Suppressor macrophage (primary cell): Measurements from ENCODE around the gene TTC28.
"Not testable (repeated sequence)": the region's sequence is repeated elsewhere in the genome, so short reads cannot be mapped to it uniquely, and the experiment has no call there.

Experiments
- DNase-seq, 4 experiments: peaks; one replicate each; pipeline ENCODE4 v3.0.0-alpha.2; 2020 to 2022

Gene TTC28

DNA sequence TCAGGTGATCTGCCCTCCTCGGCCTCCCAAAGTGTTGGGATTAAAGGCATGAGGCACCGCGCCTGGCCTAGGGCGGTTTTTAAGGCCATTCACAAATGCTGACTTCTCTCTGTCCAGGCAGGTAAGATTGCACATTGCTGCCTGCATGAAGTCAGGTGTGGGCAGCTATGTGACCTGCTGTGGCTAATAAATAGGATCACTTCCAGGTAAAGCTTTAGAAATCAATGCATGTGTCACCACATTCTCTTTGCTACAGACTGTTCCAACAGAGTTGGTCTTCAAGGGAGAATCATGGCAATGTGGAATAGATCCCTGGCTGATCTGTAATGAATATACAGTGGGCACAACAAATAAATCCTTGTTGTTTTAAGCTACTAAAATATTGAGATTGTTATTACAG lies 500.2 kb downstream of the TTC28 start:
- no peak for DNase-seq

- DNase-seq = no peak
Observed at GRCh38 chr22:28175730-28176492, 503.7 kb downstream of the TTC28 start.

DNA sequence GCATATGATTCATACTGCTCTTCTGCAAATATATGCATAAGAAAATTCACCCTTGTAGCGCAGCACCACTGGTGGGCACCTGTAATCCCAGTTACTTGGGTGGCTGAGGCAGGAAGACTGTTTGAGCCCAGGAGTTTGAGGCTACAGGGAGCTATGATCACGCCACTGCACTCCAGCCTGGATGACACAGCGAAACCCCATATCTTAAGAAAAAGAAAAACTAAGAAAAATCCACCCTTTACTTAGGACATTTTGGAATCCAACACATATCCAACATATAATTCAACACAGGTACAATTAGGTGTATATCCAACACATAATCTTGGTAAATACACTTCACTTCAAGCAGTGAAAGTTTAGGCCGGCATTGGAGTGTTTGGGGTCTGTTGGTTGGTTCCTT lies 505.1 kb downstream of the TTC28 start:
- no peak for DNase-seq

GRCh38 chr22:28172892-28173670 lies 506.6 kb downstream of the TTC28 start:
- no peak for DNase-seq

DNA sequence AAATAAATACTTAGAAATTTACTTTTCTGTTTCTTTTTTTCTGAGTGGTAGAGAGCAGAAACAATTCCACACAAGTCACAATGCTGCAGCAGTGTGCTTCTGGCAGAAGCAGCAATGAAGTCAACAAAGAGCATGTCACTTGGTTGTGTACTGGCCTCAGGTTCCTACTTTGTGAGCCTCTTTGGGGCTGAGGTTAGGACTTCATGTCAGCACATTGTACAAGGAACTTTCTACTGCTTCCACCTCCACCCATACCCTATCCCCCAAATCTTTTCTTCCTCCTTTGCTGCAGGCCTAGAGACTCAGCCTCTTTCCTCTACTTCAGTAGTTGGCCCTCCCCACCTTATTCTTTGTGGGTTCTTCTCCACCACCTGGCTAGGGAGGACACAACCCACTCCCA lies 507.9 kb downstream of the TTC28 start:
- DNase-seq = peak; percentile 18 to 53 (median 36)

GRCh38 chr22:28171115-28171514 lies 508.5 kb downstream of the TTC28 start:
- DNase-seq = peak; percentile 5 to 28 (median 20)

DNA sequence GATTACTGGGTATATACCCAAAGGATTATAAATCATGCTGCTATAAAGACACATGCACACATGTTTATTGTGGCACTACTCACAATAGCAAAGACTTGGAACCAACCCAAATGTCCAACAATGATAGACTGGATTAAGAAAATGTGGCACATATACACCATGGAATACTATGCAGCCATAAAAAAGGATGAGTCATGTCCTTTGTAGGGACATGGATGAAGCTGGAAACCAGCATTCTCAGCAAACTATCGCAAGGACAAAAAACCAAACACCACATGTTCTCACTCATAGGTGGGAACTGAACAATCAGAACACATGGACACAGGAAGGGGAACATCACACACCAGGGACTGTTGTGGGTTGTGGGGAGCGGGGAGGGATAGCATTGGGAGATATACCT lies 510.3 kb downstream of the TTC28 start:
- DNase-seq = not testable (repeated sequence)

DNA sequence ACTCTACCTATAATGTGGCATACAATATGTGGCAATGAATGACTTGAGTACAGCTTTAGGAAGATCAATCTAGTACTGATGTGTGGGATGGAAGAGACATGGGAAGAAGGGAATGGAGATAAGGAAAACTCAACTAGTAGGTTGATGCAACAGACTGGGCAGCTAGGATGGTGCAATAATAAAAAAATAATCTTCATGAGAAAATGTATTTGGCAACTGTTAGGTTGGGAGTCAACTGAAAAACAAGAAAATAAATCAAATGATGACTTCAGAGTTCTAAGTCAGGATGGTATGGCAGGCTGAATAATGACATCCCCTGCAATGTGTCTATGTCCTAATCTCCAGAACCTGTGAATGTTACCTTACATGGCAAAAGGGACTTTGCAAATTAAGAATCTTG lies 523.8 kb downstream of the TTC28 start:
- no peak for DNase-seq

DNA sequence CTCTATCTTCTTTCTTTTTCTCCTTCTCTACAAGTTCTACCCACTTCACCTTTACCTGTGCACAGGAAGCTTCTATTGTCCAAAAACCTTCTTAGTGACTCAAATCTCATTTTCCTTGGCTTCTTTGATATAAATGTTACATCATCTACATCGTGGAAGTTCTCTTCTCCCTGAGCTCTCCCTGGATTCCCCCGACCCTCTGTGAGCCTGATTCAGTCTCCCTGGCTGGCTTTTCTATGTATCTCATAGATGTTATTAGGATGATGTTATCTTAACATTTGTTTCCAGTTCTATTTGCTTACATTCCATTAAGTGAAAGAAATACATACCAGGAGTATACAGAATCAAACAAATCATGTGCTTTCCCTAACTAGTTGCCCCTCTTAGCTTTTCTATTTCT lies 524.8 kb downstream of the TTC28 start:
- no peak for DNase-seq

DNA sequence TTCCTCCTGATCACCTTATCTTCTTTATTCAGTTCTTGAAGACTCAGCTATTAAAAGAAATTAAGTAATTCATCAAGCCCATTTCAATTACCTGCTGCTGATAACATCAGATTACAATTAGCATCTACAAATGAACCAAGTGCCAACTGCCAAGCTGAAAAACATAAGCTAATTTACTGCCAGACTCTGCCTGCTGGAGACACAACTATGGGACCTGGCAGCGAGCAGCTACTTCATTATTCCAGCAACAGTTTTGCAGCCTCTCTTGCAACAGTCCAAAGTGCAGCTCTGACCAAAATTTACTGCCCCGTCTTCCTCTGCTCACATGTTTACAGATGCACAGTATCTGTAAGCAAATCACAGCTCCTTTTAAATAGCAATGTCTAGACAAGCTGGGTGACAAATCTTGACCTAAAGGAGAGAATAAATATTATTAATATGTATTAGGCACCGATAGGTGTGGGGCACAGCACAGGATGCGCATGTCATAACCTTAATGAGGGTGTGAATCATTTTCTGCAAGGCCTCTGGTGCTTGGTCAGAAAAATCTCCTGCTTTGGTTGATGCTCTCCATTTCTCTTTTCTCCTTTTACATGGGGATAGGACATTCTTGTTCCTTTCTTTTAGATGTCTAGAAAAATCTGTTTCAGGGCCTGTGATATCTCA lies 528.4 kb downstream of the TTC28 start:
- DNase-seq = no peak

- DNase-seq = no peak
Observed at GRCh38 chr22:28148816-28149465, 530.7 kb downstream of the TTC28 start.

GRCh38 chr22:28147401-28147800 lies 532.2 kb downstream of the TTC28 start:
- no peak for DNase-seq

GRCh38 chr22:28146401-28147314 lies 533.0 kb downstream of the TTC28 start:
- DNase-seq = no peak

GRCh38 chr22:28143961-28144745 lies 535.5 kb downstream of the TTC28 start:
- no peak for DNase-seq

DNA sequence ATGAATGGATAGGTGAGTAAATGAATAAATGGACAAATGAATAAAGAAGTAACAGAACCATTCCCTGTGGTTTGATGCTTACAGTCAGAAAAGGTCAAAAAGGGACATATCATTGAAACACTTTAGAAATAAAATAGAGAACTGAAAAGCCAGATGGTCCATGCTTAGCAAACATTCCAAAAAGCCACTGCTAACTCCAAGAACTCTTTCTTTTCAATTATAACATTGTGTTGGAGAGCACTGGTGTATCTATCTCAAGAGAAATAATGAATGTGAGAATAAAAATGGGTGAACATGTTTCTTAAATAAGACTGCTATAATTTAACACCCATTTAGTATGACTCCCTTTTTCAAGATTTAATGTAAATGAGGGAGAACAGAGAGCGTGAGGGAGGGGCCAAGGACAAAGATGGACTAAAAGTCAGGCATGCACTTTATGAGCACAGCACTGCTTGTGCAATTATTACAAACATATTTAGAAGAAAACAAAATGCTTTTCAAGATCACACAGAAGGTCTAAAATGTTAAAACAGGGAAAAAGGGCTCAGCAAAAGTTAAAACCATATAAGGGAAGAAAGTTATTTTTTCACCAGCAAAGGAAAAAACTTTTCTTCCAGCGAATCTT lies 536.3 kb downstream of the TTC28 start:
- no peak for DNase-seq

- DNase-seq = no peak
Observed at GRCh38 chr22:28142361-28142961, 537.2 kb downstream of the TTC28 start.

DNA sequence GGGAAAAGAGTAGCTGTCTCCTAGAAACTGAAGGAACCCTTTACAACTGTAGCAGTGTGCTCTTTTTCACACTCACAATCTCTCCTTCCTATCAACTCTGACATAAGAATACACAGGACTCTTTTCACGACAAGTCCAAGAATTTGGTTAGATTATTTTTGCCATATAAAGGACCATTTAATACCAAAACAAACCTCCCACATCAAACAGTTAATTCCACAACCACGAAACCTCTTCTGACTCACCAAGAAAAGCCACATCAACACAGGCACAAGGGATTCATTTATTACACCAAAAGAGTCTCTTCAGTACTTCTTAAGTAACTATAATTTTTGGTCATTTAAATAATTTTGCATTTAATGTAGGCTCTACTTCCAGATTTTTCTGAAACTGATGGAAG lies 538.0 kb downstream of the TTC28 start:
- no peak for DNase-seq

DNA sequence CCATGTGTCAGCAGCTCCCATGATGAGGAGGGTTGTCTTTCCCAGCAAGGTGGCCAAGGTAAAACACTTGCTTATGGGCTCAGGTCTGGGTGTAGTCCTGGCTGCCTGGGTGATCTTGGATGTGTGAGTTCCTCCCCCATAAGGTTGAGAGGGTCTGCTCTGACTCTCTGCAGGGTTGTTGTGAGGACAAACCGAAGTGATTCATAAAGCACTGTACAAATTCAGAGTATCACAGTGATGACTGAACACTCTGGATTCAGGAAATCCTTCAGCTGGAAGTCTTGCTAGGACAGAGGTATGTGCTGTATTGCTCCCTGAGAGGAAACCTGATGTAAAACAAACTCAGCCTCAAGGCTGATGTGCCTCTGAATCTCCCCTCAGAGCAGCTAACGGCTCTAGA lies 539.7 kb downstream of the TTC28 start:
- no peak for DNase-seq

DNA sequence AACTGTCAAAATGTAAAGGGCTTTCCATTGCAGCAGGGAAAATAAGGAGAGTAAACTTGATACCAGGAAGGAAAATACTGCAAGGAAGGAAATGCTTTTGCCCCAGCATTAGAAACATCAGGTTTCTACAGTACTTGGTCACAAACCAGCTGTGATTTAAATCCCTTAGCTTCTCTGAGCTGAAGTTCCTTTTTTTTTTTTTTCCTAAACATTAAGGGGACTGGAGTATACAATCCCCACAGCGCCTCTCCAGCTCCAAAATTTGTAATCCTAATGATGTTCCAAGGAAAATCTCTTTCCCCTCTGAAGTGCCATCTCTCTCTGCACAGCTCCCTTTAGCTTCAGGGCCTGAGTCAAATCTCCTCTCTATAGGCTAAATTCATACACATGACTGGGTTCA lies 540.1 kb downstream of the TTC28 start:
- no peak for DNase-seq

GRCh38 chr22:28137036-28137435 lies 542.6 kb downstream of the TTC28 start:
- DNase-seq = no peak
